T47D (cell line): ENCODE measurements around the gene KLF12.

Experiments used
- DNase-seq, 2 experiments: peaks; one replicate each; pipeline versions ENCODE4 v3.0.0 to v3.0.0-alpha.2; 2011 to 2012; ENCODE audit warnings: low read depth in 1 of 2, low spot score in 1 of 2
- JUND ChIP-seq: IDR thresholded peaks from 2 replicates; pipeline ENCODE4 v1.6.1; 2012; ENCODE audit warnings: low read depth
- in situ Hi-C: cut with HindIII; loops from 2 replicates; pipeline ENCODE4 v1.10.0; 2016; ENCODE audit warnings: low sequenced_read_pairs, low pct_unique_long_range_greater_than_20kb

KLF12 gene

DNA sequence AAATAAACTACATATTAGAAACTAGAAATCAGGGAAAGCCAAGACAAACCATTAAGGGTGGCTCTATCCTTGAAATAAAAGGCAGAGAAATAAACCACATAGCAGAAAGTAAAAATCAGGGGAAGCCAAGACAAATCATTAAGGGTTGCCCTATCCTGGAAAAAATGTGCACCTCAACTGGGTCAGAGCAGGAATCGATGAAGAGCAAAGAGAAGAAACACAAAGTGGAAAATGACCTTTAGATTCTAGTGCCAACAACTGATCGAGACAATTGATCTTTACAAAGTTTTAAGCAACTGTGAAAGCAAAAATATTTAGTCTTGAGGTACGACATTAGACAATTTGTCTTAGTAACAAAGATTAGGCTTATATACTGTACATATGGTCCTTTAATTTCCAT, 26.6 kb downstream of the KLF12 start:
- in situ Hi-C loops, result no loop called here
- no peak for TF ChIP-seq JUND
- no peak for DNase-seq

DNA sequence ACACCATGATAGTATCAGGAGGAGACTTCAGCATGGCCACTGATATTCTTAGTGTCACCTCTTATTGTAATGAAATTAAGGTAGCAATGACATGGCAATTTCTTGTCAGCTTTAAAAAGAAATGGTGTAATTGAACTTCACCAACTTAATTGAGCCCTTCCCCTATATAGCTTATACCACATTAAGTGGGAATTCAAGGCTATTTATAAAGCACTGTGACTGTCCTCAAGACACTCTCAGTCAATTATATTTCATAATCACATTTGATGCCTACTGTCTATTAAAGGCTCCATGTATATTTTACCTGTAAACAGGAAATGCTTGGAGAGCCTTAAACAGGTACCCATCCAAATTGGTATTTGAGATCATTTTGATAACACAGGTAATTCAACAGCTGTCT, 28.3 kb downstream of the KLF12 start:
- TF ChIP-seq JUND, result no peak
- in situ Hi-C loops, result no loop called here
- DNase-seq, result no peak

DNA sequence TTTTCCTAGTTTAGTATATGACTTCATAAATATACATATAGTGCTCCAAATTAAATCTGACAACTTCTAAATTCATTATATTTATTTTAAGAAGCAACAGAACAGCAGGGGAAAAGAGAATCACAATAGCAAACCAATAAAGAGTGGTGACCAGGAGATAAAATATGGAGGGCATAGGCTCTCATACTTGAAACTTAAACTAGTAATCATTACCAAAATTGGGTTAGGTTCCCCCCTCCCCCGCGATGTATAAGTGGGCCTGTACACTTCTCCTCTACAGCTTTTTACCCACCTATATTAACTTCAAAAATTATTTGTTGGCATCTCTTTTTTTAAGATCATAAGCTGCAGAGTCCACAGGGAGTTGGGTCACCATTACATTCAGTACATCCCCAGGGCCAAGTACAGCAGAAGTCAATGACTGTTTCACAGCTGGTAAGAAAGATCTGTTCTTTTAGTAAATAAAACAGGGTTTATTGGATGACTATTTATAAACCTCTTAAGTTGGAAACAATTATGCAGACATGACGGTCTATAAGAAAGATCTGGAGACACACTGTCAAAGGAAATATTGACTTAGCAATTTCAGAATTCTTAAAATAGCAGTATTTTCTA, 29.4 kb downstream of the KLF12 start:
- no peak for DNase-seq
- in situ Hi-C loops, result no loop called here
- no peak for TF ChIP-seq JUND

DNA sequence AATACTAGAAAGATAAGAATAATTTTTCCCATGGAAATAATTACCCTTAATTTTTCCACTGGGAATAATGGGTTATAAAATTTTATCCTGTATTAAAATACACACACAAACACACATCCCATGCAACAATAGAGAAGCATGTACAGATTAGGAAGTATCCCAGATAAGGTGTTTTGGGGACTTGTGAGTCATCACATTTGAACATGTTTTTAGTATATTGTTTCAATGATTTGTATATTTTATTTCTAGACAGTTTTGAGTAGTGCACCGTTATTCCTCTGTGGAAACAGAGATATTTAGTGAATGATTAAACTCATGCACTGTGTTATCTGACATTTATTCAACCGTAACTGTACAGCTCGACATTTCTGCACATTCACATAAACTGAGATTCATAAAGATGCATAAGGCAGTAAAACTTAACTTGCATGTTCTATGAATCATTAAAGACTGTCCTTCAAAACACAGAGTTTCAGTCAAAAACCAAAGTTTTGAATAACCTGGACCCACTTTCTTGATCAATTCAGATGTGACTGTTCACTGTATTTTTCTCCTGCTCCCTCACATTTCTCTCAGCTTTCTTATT, 30.1 kb downstream of the KLF12 start:
- in situ Hi-C loops, result no loop called here
- DNase-seq, result no peak
- no peak for TF ChIP-seq JUND

DNA sequence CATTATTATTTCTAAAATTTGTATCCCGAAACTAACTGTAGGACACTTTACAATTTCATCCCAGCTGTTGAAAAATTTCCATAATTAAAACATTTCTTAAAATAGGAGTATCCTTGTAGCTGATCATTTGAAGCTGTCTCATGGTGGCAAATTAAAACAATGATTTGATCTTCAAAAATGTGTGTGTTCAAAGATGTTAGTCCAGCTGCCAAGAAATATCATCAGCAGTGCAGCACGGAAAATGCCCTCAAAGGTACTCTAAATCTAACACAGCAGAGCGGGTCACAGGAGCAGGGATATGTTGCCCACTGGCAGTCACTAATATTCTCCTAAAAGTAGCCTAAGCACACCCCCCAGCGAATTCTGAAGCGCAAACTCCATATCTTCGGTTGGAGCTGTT, 31.0 kb downstream of the KLF12 start:
- DNase-seq, result no peak
- no peak for TF ChIP-seq JUND
- in situ Hi-C loops, result no loop called here

DNA sequence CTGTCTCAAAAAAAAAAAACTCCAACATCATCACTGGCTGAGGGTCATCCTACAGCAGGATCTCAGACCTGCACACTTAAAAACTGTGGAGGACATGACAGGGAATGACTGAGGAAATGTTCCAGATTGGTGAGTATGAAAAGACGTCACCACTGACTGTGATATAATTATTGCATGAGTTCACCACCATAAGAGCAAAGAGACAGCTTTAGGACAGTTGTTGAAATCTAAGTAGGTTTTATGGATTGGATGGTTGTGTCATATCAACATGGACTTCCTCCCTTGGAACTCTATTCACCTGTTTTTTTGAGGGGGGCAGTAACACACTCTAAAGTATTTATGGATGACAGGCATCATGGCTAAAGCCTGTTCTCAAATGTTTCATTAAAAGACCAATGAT, 31.5 kb downstream of the KLF12 start:
- TF ChIP-seq JUND, result no peak
- DNase-seq, result no peak
- in situ Hi-C loops, result no loop called here

DNA sequence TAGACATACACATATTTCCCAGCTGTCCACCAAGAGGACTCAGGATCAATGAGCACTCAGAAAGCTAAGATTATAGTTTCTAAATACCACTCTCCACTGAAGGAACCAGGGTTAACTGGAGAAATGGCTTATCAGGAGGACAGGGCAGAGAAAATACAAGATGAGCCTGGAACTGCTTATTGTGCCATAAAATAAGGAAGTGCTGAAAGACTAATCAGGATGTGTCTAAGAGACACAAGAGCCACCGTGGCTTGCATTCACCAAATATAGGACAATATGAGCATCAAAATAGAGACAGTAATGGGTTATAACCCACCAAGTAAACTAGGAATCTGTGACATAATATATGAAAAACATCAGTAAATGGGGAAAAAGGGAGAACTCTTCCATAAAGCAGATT, 32.8 kb downstream of the KLF12 start:
- TF ChIP-seq JUND, result no peak
- DNase-seq, result no peak
- in situ Hi-C loops, result no loop called here

DNA sequence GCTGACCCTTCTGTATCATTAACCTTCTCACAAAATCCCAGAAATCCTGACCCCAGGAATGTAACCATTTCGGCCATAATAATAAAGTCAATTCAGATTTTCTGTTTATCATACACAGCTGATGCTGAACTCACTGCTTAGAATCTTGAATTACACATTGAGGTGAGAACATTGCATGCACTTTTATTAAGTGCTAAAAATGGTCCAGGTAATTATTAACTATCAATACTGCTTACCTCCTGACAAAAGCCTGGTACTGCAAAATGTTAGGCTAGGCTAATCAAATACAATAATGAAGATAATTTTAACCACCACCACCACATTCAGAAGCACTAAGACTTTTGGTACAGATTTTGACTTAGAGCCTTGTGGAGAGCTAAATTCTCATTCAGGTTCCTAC, 36.1 kb downstream of the KLF12 start:
- in situ Hi-C loops, result no loop called here
- no peak for DNase-seq
- TF ChIP-seq JUND, result no peak

DNA sequence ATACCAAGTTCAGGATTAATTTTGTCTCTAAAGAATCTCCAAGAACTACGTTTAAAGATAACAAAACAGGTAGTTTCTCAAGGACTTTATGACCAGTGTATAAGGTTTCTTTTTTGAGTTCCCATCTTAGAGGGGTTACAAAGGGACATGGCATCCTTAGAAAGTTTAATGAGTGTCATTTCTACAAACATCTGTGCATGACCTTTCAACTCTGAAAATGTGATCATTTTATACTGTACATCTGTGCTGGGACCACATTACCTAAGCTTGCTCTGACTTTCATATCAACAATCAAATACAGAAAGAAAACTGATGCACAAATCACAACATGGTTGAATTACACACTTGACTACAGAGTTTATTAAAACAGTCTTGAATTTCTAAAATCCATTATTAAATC, 37.1 kb downstream of the KLF12 start:
- TF ChIP-seq JUND, result no peak
- in situ Hi-C loops, result no loop called here
- no peak for DNase-seq

DNA sequence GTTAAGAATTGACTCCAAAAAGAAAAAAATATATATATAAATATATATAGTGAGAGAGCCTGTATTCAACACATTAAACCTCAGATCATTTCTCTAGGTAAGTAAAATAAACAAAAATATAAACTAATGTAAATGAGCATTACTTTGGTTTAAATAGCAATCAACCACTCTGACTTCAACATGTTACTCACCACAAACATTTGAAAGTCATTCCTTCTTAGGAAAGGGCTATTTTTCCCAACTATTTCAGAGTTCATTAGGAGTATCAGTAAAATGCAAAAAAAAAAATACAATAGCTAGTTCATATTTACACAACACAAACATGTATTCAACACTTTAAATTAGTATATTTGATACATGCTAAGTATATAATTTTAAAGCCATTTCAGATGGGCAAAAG, 40.5 kb downstream of the KLF12 start:
- TF ChIP-seq JUND, result no peak
- in situ Hi-C loops, result no loop called here
- no peak for DNase-seq

DNA sequence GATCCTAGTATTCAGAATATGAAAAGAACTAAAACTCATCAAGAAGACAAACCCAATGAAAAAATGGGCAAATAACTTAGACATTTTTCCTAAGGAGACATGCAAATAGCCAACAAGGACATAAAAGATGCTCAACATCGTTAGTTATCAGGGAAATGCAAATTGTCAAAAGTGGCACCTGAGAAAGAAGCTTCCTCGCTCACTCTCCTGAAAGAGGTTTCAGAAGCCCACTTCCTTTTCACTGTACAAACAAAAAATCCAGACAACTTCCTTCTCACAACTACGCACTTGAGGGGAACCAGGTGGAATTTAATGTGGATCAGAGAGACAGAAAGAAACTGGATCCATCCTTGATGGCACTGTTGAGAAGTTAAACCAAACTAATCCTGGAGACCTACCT, 41.5 kb downstream of the KLF12 start:
- TF ChIP-seq JUND, result no peak
- DNase-seq, result no peak
- in situ Hi-C loops, result no loop called here

DNA sequence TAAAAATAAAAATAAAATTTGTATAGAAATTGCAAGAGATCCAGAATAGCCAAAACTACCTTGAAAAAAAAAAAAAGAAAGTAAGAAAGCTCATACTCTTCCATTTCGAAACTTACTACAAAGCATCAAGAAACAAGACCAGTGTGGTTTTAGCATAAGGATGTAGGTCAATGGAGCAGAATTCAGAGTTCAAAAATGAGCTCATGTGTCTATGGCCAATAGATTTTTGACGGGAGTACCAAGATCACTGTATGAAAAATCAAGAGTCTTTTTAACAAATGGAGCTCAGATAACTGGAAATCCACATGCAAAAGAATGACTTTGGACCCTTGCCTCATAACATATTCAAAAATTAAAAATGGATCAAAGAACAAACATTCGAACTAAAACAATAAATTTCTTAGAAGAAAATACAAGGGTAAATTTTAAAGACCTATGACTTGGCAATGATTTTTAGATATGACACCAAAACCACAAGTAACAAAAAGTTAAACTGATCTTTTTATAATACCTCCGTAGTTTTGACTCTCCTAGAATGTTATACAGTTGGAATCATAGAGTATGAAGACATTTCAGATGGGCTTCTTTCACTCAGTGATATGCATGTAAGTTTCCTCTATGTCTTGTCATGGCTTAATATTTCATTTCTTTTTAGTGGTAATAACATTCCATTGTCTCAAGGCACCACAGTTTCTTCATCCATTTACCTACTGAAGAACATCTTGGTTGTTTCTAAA, 43.2 kb downstream of the KLF12 start:
- no peak for DNase-seq
- in situ Hi-C loops, result no loop called here
- no peak for TF ChIP-seq JUND

DNA sequence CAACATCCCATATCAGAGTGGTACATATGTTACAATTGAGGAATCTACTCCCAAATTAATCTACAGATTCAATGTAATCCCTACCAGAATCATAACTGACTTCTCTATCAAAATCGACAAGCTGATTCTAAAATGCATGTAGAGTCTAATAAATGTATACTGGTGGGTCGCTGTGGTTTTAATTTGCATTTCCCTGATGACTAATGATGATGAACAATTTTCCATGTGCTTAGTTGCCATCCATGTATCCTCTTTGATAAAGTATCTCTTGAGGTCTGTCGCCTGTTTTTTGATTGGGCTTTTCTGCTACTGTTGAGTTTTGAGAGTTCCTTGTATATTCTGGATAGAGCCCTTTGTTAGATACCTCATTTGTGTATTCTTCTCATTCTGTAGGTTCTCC, 43.8 kb downstream of the KLF12 start:
- DNase-seq, result no peak
- in situ Hi-C loops, result no loop called here
- no peak for TF ChIP-seq JUND
